Astrocyte (in vitro differentiated cells and primary cell): ENCODE measurements around the gene JTB. TPM values are rescaled to one million over a fixed set of nuclear protein-coding genes. Genes with fewer than 3 reads are reported as not detected.

ENCODE experiments used
- DNase-seq: peaks from one replicate; pipeline ENCODE4 v3.0.0-alpha.2; 2010; ENCODE audit warnings: low read depth
- FAIRE-seq: peaks from 2 replicates; lab custom pipeline; 2011; peaks lifted over from hg19 to GRCh38; lab: Jason Lieb, UNC
- H2AFZ ChIP-seq: 2 replicates; pipeline ENCODE4 v1.6.0; 2012; ENCODE audit warnings: low read depth, low read length, inconsistent platforms
- H3K27ac ChIP-seq: 2 replicates; pipeline ENCODE4 v1.5.1; 2011; ENCODE audit warnings: low read depth, low read length, inconsistent platforms
- H3K27me3 ChIP-seq: 2 replicates; pipeline ENCODE4 v1.6.0; 2011; ENCODE audit warnings: low read length, inconsistent platforms; ENCODE audit not compliant: insufficient read depth
- H3K36me3 ChIP-seq: 2 replicates; pipeline ENCODE4 v1.5.1; 2011; ENCODE audit warnings: low read length, inconsistent platforms; ENCODE audit not compliant: insufficient read depth
- H3K4me1 ChIP-seq: 2 replicates; pipeline ENCODE4 v1.5.1; 2011; ENCODE audit warnings: low read length, inconsistent platforms; ENCODE audit not compliant: insufficient read depth
- H3K4me2 ChIP-seq: 2 replicates; pipeline ENCODE4 v1.6.0; 2012; ENCODE audit warnings: low read length, inconsistent platforms
- H3K4me3 ChIP-seq: 2 replicates; pipeline ENCODE4 v1.5.1; 2011; ENCODE audit warnings: low read depth, mild to moderate bottlenecking, low read length, inconsistent platforms; ENCODE audit not compliant: insufficient read depth
- H3K79me2 ChIP-seq: 2 replicates; pipeline ENCODE4 v1.6.0; 2012; ENCODE audit warnings: mild to moderate bottlenecking, low read length, inconsistent platforms; ENCODE audit not compliant: insufficient read depth
- H3K9ac ChIP-seq: 2 replicates; pipeline ENCODE4 v1.6.0; 2012; ENCODE audit warnings: mild to moderate bottlenecking, low read length, inconsistent platforms
- H3K9me3 ChIP-seq: 2 replicates; pipeline ENCODE4 v1.5.1; 2012; ENCODE audit warnings: low read depth, mild to moderate bottlenecking, low read length, inconsistent platforms; ENCODE audit not compliant: insufficient read depth
- H4K20me1 ChIP-seq: 2 replicates; pipeline ENCODE4 v1.6.0; 2012; ENCODE audit warnings: low read length, inconsistent platforms; ENCODE audit not compliant: insufficient read depth
- H3K27ac Mint-ChIP-seq: one replicate; pipeline ENCODE4 v1.8.0; 2021; ENCODE audit warnings: mild to moderate bottlenecking, mixed read lengths; ENCODE audit not compliant: unreplicated experiment
- H3K27me3 Mint-ChIP-seq: one replicate; pipeline ENCODE4 v1.8.0; 2021; ENCODE audit warnings: low read depth, mixed read lengths; ENCODE audit not compliant: unreplicated experiment
- H3K36me3 Mint-ChIP-seq: one replicate; pipeline ENCODE4 v1.8.0; 2021; ENCODE audit warnings: low read depth, mixed read lengths; ENCODE audit not compliant: unreplicated experiment
- H3K4me1 Mint-ChIP-seq: one replicate; pipeline ENCODE4 v1.8.0; 2021; ENCODE audit warnings: low read depth, mixed read lengths; ENCODE audit not compliant: unreplicated experiment
- H3K4me3 Mint-ChIP-seq: one replicate; pipeline ENCODE4 v1.8.0; 2021; ENCODE audit warnings: mild to moderate bottlenecking, moderate library complexity, mixed read lengths; ENCODE audit not compliant: unreplicated experiment
- H3K9me3 Mint-ChIP-seq: one replicate; pipeline ENCODE4 v1.8.0; 2021; ENCODE audit warnings: mild to moderate bottlenecking, mixed read lengths; ENCODE audit not compliant: unreplicated experiment
- EZH2 ChIP-seq: IDR thresholded peaks from 2 replicates; pipeline ENCODE4 v1.6.1; 2012; ENCODE audit warnings: mild to moderate bottlenecking, low read length, inconsistent platforms; ENCODE audit not compliant: insufficient read depth
- total RNA-seq: library from RNA; stranded (reverse); gene quantifications from 2 replicates; pipeline ENCODE4 v1.2.1, GENCODE V29; 2021
- TF ChIP-seq, protein P1 (sequence below): IDR thresholded peaks from 2 replicates; pipeline ENCODE4 v1.5.1; 2011; ENCODE audit warnings: low read depth, mild to moderate bottlenecking, inconsistent platforms, low read length, moderate library complexity; ENCODE audit not compliant: insufficient read depth

The JTB gene
- total RNA-seq, 1 donor from 2014 or later = 103 TPM

DNA sequence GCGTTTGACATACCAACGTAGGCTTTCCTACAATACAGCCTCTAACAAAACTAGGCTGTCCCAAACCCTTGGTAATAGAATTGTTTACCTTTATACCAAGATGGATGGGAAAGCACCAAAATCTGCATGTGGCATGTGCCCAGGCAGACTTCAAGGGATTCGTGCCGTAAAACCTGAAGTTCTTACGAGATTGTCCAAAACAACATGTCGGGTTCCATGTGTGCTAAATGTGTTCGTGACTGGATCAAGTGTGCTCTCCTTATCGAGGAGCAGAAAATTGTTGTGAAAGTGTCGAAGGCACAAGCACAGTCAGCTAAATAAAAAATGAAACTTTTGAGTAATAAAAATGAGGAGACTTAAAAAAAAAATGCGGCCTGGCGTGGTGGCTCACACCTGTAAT is 18.2 kb upstream of the JTB start:
- no peak for DNase-seq
- Histone ChIP-seq H3K27me3 (no peaks in the 10 kb centered on the region), H3K4me2 (no peak overlapping the region), H4K20me1 (peaks cover 25% of the 10 kb centered on the region), H3K4me3 (no peak overlapping the region), H3K36me3 (peaks cover 22% of the 10 kb centered on the region), H3K79me2 (peaks cover 20% of the 10 kb centered on the region), H3K4me1 (peaks cover 15% of the 10 kb centered on the region), H3K9ac (no peak overlapping the region), H2AFZ (no peak overlapping the region), H3K9me3 (no peaks in the 10 kb centered on the region), H3K27ac (no peak overlapping the region)
- TF ChIP-seq, protein P1, sequence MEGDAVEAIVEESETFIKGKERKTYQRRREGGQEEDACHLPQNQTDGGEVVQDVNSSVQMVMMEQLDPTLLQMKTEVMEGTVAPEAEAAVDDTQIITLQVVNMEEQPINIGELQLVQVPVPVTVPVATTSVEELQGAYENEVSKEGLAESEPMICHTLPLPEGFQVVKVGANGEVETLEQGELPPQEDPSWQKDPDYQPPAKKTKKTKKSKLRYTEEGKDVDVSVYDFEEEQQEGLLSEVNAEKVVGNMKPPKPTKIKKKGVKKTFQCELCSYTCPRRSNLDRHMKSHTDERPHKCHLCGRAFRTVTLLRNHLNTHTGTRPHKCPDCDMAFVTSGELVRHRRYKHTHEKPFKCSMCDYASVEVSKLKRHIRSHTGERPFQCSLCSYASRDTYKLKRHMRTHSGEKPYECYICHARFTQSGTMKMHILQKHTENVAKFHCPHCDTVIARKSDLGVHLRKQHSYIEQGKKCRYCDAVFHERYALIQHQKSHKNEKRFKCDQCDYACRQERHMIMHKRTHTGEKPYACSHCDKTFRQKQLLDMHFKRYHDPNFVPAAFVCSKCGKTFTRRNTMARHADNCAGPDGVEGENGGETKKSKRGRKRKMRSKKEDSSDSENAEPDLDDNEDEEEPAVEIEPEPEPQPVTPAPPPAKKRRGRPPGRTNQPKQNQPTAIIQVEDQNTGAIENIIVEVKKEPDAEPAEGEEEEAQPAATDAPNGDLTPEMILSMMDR = no peak
- no peak for TF ChIP-seq EZH2
- Mint-ChIP-seq H3K27ac (no peak overlapping the region), H3K36me3 (peaks cover 16% of the 10 kb centered on the region), H3K9me3 (peaks cover 2% of the 10 kb centered on the region), H3K27me3 (no peaks in the 10 kb centered on the region), H3K4me3 (no peak overlapping the region), H3K4me1 (peaks cover 13% of the 10 kb centered on the region)
- no peak for FAIRE-seq

DNA sequence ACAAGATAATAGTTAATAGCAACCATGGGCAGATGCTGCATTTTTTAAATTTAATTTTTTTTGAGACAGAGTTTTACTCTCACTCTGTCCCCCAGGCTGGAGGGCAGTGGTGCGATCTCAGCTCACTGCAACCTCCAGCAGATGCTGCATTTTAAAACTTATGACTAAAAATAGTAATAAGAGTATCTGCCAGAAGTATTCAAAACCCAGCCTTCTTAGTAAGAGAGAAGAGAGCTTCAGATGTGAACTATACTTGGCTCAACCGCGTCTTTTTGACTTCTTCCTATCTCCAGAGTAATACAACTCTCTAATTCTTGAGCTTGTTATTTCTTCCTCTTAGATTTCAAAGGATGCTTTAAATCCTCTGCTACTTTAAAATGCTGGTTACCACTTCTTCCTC is 17.7 kb upstream of the JTB start:
- TF ChIP-seq, protein P1 = no peak
- TF ChIP-seq EZH2 = no peak
- peaks cover 11% of the 10 kb centered on the region for H3K4me1 Mint-ChIP-seq
- no peak overlapping the region for H3K27ac Mint-ChIP-seq
- peaks cover 2% of the 10 kb centered on the region for H3K9me3 Mint-ChIP-seq
- Histone ChIP-seq H3K79me2 (peaks cover 22% of the 10 kb centered on the region), H3K9me3 (no peaks in the 10 kb centered on the region), H3K9ac (no peak overlapping the region), H3K36me3 (peaks cover 22% of the 10 kb centered on the region), H3K4me1 (peaks cover 15% of the 10 kb centered on the region), H4K20me1 (peaks cover 25% of the 10 kb centered on the region), H3K4me2 (no peak overlapping the region), H3K27ac (no peak overlapping the region), H2AFZ (no peak overlapping the region), H3K27me3 (no peaks in the 10 kb centered on the region), H3K4me3 (no peak overlapping the region)
- H3K36me3 Mint-ChIP-seq = peaks cover 15% of the 10 kb centered on the region
- H3K27me3 Mint-ChIP-seq = no peaks in the 10 kb centered on the region
- no peak overlapping the region for H3K4me3 Mint-ChIP-seq
- FAIRE-seq (no peak), DNase-seq (no peak)

DNA sequence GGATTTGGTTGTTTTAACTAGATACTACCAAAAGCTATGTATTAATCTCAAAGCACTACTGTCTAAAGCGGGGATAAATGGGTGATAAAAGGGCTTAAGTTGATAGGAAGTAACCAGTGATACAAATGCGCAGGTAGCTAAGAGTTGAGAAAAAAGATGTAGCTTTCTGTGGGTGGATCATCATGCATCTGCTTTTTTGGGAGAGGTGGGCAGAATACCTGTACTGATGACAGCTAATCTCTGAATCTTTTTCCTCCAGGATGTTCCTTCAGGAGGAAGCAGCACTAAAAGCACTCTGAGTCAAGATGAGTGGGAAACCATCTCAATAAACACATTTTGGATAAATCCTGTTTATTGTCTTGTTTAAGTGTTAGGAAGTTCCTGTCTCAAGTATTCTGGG is 14.3 kb upstream of the JTB start:
- Histone ChIP-seq H3K4me2 (peak overlapping the region; percentile 92), H3K9ac (peak overlapping the region; percentile 95), H4K20me1 (peaks cover 25% of the 10 kb centered on the region), H3K36me3 (peaks cover 22% of the 10 kb centered on the region), H3K4me1 (peaks cover 17% of the 10 kb centered on the region), H3K79me2 (peaks cover 22% of the 10 kb centered on the region), H3K9me3 (no peaks in the 10 kb centered on the region), H3K27me3 (no peaks in the 10 kb centered on the region), H3K4me3 (peak overlapping the region; percentile 88), H3K27ac (no peak overlapping the region), H2AFZ (no peak overlapping the region)
- Mint-ChIP-seq H3K36me3 (peaks cover 15% of the 10 kb centered on the region), H3K4me1 (peaks cover 15% of the 10 kb centered on the region), H3K9me3 (peaks cover 2% of the 10 kb centered on the region), H3K27me3 (no peaks in the 10 kb centered on the region), H3K27ac (peak overlapping the region; percentile 73), H3K4me3 (peak overlapping the region; percentile 96)
- no peak for TF ChIP-seq EZH2
- TF ChIP-seq, protein P1 = no peak
- DNase-seq (no peak), FAIRE-seq (no peak)
